Hypothalamus (tissue), 51 donors: ENCODE measurements around the gene OR51B5.
"Not testable (repeated sequence)": the region's sequence is repeated elsewhere in the genome, so short reads cannot be mapped to it uniquely, and the experiment has no call there.

Experiments
- DNase-seq, 51 donors: peaks; one replicate each; lab custom pipeline; 2025; lab: John Stamatoyannopoulos, UW

OR51B5 gene

GRCh38 chr11:5343474-5344335 lies at the start of gene OR51B5:
TSS of gene OR51B5 (minus strand) at chr11:5343524. CDS start at chr11:5343524, 0 bp downstream.
- no peak for DNase-seq

GRCh38 chr11:5390210-5390609 lies 46.9 kb upstream of the OR51B5 start:
- DNase-seq: no peak

DNA sequence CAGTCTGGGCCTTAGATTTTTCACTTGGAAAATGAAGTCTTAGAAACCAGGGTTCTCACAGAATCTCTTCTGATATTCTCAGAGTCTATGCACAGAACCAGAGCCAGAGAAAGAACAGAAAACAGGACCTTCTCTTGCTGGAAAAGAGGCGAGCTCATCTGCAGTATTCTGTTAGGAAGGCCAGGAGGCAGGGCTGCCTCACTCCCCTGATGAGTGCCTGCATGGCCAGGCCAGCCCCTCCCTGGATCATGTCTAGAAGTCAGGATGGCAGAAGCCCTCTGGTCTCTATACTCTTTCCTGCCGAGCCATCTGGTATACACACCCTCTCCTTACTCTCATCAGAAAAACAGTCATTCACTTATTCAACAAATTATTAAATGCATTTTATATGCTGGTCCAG lies 41.0 kb upstream of the OR51B5 start:
- DNase-seq: no peak

DNA sequence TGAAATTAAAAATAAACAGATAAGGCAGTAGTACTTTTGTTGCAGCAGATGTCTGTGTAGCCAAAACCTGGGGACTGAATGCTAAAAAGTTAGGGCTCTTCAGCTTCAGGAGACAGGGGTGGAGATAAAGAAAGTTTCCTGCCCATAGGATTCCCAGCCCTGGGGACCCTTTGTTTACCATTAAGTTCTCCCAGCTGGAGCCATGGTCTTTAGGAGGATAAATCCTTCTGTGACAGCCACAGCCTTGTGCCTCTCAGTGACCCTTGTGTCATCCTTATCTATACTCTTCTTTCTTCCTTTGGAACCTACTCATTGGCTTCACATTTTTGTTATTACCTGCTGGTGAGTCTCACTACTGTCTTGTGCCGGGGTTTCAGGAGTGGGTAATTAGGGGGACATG lies 40.3 kb upstream of the OR51B5 start, which contains the start of gene OR51M1:
OR51M1 (plus strand) TSS at position 237 of the 400 bp plus-strand sequence. CDS start 5,587 bp downstream, outside the sequence.
- no peak for DNase-seq

- DNase-seq: peak in 27 of 51 donors; percentile 1 to 53 (median 15)
Observed at GRCh38 chr11:5380740-5381342, 37.5 kb upstream of the OR51B5 start.

DNA sequence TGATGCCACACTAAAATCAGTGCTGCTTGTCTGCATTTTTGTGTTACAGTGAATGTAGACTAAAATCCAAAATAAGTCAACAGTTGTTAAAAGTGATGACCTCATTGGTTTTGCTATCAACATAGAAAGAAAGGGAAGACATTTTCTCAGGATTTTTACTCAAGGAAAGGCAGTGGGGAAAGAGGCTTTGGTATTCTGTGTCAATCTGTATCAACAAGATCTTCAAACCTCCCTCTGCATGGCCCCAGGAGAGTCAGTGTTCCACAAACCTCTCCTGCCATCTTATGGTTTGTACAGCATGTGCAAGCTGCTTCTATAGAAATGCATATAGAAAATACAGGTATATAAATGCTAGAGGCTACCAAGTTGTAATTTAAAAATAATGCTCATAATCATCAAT lies 26.5 kb upstream of the OR51B5 start:
- no peak for DNase-seq

DNA sequence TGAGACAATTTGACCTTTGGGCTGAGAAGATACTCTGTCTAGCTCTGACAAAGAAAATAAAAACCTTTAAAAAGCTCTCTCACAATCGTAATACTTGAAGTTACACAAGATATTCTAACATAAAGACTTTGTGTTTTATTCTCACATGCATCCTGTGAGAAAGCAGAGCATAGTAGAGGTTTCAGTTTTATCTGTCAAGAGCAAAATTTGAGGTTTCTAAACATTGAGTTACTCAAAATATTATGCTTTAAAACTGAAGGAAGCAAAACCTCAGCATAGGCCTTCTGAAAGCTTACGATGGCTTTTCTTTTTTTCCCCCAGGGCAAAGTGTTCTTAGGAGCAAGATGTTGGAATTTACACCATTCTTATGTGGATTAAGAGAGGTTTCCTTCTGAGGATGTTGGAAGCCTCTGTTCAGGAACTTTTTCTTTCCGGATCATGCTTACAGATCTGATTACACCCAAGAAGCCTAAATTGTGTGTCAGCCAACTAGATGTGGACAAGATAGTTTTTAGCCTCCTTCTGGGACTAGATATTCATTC lies 25.2 kb upstream of the OR51B5 start:
- no peak for DNase-seq

DNA sequence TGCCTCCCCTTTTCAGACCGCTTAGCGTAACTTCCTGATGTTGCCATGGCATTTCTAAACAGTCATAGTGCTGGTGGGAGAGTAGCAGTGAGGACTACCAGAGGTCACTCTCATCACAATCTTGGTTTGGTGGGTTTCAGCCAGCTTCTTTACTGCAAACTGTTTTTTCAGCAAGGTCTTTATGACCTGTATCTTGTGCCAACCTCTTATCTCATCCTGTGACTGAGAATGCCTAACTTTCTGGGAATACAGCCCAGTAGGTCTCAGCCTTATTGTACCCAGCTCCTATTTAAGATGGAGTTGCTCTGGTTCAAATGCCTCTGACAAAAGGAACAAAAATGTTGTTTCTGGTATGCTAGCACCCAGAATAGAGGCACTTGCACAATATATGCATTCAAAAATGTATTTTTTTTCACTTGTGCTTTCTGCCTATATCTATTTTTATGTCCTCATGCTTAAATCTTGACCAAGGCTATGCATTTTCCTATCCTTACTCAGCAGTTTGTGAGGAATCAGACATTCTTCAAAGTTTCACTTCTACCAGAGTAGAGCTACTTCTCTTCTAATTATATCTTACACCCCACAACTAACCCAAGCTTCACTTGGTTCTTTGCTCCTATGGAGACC lies 24.2 kb upstream of the OR51B5 start:
- DNase-seq: no peak

DNA sequence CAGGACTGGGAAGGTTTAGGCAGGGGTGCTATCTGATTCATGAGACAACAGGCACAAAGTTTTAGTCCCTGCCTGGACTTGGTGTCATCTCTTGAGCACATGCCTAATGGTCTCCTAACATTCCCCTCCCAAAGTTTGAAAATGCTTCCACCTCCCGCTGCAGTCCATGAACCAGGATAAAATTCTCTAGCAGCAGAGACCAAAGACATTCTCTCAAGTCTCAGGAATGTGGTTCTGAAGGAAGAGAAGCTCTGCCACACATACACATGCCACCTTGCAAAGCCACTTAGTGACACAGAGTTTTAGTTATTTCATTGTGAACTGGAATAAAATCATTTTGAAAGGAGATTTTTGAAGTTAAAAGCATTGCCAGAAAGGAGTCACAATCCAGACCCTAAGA lies 23.5 kb upstream of the OR51B5 start:
- DNase-seq: no peak

DNA sequence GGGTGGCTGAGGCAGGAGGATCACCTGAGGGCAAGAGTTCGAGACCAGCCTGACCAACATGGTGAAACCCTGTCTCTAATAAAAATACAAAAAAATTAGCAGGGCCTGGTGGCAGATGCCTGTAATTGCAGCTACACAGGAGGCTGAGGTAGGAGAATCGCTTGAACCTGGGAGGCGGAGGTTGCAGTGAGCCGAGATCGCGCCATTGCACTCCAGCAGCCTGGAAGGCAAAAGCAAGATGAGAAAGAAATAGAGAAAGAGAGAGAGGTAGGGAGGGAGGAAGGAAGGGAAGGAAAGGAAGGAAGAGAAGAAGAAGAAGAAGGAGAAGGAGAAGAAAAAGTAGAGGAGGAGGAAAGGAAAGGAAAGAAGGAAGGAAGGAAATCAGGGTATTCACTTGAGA lies 23.0 kb upstream of the OR51B5 start:
- not testable (repeated sequence) for DNase-seq

DNA sequence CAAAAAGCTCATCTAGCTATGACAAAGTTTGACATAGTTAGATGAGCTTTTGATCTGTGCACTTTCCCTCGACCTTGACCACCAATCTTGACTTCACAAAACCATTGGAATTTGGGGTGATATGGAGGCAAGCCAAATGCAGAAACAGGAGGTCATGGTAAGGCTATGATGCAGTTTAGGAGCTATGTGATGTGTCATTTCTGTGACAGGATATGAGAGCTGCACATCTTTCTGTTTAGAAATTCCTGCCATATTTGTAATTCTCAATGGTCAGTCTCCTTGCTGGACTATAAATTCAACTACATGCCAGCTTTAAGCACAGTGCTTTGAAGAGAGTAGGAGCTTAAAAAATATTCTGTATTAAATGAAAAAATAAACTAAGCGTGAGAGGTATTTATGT lies 20.9 kb upstream of the OR51B5 start:
- DNase-seq: no peak

- DNase-seq: no peak
Observed at GRCh38 chr11:5363679-5364078, 20.4 kb upstream of the OR51B5 start.

- DNase-seq: no peak
Observed at GRCh38 chr11:5362017-5362625, 18.8 kb upstream of the OR51B5 start.

DNA sequence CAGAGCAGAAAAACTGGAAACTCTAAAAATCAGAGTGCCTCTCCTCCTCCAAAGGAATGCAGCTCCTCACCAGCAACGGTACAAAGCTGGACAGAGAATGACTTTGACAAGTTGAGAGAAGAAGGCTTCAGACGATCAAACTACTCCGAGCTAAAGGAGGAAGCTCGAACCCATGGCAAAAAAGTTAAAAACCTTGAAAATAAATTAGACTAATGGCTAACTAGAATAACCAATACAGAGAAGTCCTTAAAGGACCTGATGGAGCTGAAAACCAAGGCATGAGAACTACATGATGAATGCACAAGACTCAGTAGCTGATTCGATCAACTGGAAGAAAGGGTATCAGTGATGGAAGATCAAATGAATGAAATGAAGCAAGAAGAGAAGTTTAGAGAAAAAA lies 12.7 kb upstream of the OR51B5 start:
- not testable (repeated sequence) for DNase-seq

DNA sequence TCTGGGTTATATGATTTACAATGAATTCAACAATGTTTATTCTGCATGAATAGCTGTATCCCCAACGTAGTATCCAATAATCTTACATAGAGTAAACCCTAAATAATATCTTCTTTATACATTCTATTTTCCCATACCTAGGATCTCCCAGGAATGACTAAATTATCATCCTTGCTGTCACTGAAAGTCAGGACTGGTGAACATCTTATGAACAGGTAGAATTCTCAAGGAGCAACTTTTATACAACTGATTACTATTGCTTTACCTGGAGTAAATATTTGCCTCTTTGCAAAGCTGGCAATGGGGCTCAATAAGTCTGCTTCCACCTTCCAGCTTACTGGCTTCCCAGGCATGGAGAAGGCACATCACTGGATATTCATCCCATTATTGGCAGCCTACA lies 7.9 kb upstream of the OR51B5 start, which contains the start of gene OR51B6:
OR51B6 (plus strand) TSS at position 301 of the 400 bp plus-strand sequence; CDS start at position 301, 0 bp downstream.
- no peak for DNase-seq

GRCh38 chr11:5349550-5349949 lies 6.2 kb upstream of the OR51B5 start:
- DNase-seq: no peak

DNA sequence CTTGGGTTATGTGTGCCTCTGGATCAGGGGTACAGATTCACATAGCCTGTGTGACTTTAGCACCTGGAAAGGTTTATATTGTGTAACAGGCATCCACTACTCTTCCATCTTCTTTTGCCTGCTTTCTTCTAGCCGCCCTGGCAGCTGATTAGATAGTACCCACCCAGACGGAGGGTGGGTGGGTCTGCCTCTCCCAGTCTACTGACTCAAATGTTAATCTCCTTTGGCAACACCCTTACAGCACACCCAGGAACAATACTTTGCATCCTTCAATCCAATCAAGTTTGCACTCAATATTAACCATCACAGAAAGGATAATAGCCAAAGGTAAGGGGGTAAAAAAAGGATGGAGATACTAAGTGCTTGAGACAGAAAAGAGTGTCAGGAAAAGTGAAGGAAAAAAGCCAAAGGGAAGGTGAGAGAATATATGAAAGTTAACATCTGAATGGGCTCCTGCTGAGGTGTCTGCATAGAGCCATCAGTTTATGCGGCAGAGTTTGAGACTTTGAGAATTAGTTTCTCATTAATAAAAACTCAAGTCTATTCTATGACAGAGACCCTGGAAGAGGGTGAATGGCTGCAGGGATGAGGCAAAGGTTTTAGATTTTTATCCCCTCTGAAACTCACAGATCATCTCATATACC lies 5.3 kb upstream of the OR51B5 start:
- no peak for DNase-seq

DNA sequence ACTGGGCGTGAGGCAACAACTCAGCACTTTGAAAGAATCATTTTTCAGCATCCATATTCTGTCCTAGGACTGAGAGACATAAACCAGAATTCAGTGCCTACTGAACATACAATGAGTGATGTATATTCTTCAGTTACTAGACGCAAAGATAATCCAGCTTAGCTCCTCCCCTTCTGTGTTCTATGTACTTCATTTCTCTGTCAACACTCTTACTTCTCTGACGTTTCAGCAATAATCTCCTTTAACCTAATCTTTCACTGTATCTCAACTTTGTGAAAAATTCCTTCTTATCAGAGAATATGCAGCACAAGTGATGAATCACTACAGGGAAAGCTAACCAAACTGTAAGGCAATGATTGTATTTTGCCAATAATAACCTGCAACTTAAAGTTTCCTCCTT lies 2.5 kb upstream of the OR51B5 start:
- DNase-seq: no peak

DNA sequence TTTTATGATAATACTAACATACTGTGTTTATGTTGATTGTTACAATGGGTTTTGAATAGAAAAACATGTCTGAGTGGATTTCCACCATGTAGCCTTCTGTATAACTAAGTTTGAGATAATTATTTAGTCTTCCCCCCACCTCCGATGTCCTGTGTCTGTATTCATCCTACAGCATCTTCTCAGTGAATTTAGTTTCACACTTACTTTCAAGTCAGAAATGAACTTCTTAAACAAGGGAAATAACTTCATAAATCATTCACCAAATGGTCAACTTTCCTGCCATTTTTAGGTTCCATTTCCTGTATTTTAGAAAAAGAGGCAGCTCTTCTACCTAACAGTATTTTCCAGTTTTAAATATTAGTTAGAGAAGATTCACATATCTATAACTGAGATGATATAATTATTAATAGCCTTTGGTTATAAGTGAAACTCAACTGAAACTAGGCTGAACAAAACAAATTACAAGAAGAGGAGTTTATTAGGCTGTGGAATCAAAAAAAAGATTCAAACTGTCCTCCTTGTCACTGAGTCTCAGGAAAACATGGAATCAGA lies 3.5 kb downstream of the OR51B5 start:
- no peak for DNase-seq

- DNase-seq: not testable (repeated sequence)
Observed at GRCh38 chr11:5337253-5337652, 6.1 kb downstream of the OR51B5 start.
